ENCODE results near the gene LCORL.
"Not testable (repeated sequence)": the region's sequence is repeated elsewhere in the genome, so short reads cannot be mapped to it uniquely, and the experiment has no call there.

LCORL gene

GRCh38 chr4:17924189-17924588 lies 97.4 kb downstream of the LCORL start:
- DNase-seq = no peak

GRCh38 chr4:17921451-17921850 lies 100.1 kb downstream of the LCORL start:
- no peak for DNase-seq

GRCh38 chr4:17920681-17921080 lies 100.9 kb downstream of the LCORL start:
- no peak for DNase-seq

DNA sequence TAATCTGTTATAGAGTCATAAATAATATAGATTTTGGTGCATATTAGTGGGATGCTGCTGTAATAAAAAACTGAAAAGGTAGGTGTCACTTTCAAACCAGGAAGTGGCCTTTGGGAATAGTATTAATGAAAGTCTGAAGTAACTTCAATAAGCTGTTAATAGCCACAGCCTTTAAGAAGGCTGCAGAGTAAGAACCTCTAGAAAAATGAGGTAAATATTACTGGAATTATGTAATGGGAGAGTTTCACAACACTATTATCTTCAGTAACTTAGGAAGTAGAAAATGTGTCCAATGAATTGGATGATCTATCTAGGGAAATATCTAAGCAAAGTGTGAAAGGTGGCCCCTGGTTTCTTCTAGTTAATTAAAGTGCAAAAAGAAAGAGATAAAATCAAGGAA lies 106.1 kb downstream of the LCORL start:
- no peak for DNase-seq

DNA sequence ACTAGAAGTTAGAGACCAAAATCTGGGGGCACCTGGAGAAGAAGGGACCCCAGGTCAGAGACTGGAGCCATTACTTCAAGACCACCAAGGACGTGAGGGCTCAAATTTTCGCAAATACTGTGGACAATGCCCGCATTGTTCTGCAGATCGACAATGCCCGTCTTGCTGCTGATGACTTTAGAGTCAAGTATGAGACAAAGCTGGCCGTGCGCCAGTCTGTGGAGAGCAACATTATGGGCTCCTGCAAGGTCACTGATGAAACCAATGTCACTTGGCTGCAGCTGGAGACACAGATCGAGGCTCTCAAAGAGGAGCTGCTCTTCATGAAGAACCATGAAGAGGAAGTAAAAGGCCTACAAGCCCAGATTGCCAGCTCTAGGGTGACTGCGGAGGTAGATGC lies 109.5 kb downstream of the LCORL start:
- DNase-seq = no peak

DNA sequence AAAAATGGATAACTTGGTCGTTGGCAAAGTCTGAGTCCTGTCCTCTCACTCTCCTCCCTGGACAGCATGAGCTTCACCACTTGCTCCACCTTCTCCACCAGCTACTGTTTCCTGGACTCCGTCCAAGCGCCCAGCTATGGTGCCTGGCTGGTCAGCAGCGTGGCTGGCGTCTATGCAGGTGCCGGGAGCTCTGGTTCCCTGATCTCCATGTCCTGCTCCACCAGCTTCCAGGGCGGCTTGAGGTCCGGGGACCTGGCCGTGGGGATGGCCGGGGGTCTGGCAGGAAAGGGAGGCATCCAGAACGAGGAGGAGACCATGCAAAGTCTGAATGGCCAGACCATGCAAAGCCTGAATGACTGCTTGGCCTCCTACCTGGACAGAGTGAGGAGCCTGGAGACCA lies 109.9 kb downstream of the LCORL start:
- no peak for DNase-seq

GRCh38 chr4:17898553-17899055 lies 123.0 kb downstream of the LCORL start:
- no peak for DNase-seq

- DNase-seq = no peak
Measured at GRCh38 chr4:17895481-17895880, 126.1 kb downstream of the LCORL start.

- no peak for DNase-seq
Measured at GRCh38 chr4:17894421-17894820, 127.1 kb downstream of the LCORL start.

GRCh38 chr4:17889692-17890091 lies 131.9 kb downstream of the LCORL start:
- DNase-seq = no peak

DNA sequence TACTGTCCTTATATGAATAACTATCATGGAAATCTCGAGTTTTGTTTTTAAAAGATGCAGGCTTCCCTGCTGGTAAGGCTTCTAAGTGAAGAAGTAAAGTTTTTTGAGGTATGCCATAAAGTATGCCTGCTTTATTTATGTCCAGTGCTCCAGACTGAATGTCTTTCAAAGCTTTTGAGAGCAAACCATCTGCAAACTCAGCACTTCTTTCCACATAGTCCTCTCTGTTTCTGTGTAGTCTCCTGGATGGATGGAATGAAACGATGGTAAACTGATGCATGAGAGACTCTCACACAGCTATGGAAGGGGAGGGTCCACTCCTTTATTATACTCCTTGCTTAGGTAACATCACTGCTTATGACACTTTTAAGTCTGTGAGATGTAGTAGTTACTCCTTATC lies 137.0 kb downstream of the LCORL start:
- no peak for DNase-seq

DNA sequence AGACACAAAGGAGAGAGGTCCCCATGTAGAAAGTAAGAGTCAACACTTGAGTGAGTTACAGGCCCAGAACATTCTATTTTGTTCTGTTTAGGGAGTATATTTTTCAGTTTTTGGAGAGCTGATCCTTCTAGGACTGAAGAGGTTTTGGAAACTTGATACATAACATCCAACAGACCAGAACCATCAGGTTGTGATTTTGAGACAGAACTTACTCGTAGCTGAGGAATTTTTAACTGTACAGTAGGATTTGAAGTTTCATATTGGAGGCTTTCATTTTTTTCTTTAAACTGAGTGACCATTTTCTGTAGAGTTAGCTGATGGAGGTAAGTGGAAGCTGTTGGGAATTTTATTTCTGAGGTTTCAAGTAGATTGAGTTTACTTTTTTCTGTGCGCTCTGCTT lies 137.5 kb downstream of the LCORL start:
- DNase-seq = no peak

GRCh38 chr4:17877661-17878060 lies 143.9 kb downstream of the LCORL start:
- no peak for DNase-seq

- no peak for DNase-seq
Measured at GRCh38 chr4:17876943-17877342, 144.6 kb downstream of the LCORL start.

DNA sequence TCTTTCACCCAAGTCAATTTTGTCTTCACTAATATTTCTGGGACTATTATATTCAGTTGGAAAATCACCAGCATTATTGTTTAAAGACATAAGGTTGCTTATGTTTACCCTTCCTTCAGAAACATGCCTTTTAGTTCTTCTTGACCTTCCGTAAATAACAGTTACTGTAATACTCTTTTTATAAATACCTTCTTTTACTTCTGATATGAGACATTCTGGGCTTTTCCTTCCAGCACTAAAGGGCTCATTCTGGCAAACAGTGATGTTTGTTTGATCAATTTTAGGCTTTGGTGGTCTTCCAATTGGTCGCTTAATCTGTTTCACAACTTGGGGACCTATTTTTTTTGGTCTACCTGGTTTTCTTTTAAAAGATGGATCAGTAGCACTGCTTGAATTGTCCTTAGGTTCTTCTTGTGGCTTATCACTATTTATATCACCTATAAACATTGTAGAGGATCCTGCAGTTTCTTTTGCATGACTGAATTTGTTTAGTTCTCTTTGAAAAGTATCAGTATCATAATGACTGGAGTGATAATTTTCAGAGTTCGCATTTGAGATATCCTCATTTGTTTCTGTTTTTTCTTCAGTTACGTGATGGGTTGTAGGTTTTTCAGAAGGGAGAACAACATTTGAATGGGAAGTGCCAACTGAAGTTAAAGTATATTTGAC lies 146.0 kb downstream of the LCORL start:
- no peak for DNase-seq

DNA sequence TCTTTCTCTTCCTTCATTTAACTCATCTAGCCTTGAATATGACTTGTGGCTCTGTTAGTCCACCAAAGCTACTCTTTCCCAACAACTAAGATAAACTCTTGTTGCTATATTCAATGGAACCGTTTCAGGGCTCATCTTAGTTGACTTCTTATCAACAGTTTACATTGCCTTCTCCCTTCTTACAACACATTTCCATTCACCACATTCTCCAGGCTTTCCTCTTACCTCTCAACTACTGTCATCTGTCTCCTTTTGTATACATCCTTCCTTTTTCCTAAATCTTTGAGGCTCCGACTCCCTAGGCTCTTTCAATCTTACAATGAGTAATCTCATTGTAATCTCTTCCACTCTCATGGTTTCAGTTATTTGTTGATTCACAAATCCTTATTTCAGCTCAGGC lies 152.2 kb downstream of the LCORL start:
- DNase-seq = no peak

DNA sequence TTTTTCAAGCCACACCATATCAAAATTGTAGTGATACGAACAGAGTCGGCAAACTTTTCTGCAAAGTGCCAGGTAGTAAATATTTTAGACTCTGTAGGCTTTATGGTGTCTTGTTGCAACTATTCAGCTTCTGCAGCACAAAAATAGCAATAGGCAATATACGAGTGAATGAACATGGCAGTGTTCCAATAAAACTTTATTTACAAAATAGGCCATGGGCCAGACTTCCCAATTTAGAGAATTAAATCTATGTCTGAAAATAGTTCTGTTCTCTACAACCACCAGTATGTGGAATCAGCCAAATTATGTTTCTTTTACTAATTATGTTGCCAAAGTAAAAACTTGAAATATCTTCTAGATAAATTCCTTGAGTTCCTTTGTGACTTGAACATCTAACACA lies 154.3 kb downstream of the LCORL start:
- DNase-seq = no peak

DNA sequence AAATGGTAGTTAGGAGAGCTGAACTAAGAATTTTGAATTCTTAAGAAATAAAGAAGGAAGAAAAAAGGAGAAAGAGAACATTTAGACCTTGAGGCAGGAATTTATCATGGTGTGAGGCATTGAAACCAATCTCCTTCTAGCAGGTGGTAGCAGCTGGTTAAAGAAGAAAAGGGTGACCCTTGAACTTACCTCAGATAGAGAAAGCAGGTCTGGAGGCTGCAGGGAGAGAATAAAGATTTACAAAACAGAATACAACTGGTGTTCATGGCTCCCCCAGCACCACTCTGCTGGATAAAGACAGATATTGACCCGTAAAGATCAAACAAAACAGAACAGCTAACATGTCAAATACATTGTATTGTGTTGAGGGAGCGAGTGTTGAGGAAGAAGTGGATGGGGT lies 154.7 kb downstream of the LCORL start:
- no peak for DNase-seq

- DNase-seq = no peak
Measured at GRCh38 chr4:17865866-17866363, 155.6 kb downstream of the LCORL start.

DNA sequence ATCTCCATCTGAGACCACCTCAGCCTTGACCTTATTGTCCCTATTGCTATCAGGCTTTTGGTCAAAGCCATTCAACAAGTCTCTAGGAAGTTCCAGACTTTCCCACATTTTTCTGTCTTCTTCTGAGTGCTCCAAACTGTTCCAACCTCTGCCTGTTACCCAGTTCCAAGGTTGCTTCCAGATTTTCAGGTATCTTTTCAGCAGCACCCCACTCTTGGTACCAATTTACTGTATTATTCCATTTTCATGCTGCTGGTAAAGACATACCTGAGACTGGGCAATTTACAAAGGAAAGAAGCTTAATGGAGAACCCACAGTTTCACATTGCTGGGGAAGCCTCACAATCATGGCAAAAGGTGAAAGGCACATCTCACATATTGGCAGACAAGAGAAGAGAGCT lies 159.6 kb downstream of the LCORL start:
- DNase-seq = not testable (repeated sequence)

DNA sequence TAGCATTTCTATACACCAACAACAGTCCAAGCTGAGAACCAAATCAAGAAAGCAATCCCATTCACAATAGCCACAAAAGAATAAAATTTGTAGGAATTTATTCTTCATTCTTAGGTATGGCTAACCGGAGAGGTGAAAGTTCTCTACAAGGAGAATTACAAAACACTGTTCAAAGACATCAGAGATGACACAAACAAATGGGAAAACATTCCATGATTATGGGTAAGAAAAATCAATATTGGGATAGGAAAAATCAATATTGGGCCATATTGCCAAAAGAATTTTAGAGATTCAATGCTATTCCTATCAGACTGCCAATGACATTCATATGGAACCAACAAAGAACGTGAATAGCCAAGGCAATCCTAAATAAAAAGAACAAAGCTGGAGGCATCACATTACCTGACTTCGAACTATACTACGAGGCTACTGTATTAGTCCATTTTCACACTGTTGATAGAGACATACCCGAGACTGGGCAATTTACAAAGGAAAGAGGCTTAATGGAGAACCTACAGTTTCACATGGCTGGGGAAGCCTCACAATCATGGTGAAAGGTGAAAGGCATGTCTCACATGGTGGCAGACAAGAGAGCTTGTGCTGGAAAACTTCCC lies 161.7 kb downstream of the LCORL start:
- DNase-seq = no peak

- DNase-seq = no peak
Measured at GRCh38 chr4:17854036-17854435, 167.5 kb downstream of the LCORL start.

GRCh38 chr4:17851959-17852358 lies 169.6 kb downstream of the LCORL start:
- DNase-seq = no peak

GRCh38 chr4:17850295-17850694 lies 171.3 kb downstream of the LCORL start:
- not testable (repeated sequence) for DNase-seq

GRCh38 chr4:17846266-17846665 lies 175.3 kb downstream of the LCORL start:
- no peak for DNase-seq

All from activated CD8-positive, alpha-beta memory T cell treated with anti-CD3 and anti-CD28 coated beads, Interleukin-2, amount 50 U/mL, for 48 hours (primary cell).